HEK293 (cell line): ENCODE data around the gene CAMK1G.

ENCODE experiments used
- KLF16 ChIP-seq: fragments of 450-650 bp; formaldehyde crosslinking; IDR thresholded peaks from 2 replicates; pipeline ENCODE4 v1.5.1; 2017; ENCODE audit warnings: missing biosample characterization, missing genetic modification characterization
- TF ChIP-seq, protein P1 (sequence below): fragments of 450-650 bp; formaldehyde crosslinking; IDR thresholded peaks from 2 replicates; pipeline ENCODE4 v1.5.1; 2017; ENCODE audit warnings: missing biosample characterization, missing genetic modification characterization

DNA sequence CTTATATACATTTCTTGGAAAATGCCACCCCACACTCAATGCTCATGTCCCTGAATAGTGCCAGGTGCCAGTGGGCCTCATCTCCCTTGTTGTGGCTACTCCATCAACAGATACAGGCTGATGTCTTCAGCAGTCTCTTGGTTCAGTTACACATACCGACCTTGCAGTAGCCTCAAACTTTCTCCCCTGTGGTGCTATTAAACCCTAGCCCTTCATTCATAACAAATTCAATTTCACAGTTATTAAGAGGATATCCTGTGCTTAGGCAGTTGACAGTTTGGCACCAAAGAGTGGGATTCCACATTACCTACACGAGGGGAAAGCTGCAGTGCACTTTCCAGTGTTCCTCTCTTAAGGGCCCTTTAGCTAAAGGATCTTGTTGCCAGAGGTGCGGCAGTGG is 35.9 kb upstream of the CAMK1G start:
- TF ChIP-seq, protein P1, sequence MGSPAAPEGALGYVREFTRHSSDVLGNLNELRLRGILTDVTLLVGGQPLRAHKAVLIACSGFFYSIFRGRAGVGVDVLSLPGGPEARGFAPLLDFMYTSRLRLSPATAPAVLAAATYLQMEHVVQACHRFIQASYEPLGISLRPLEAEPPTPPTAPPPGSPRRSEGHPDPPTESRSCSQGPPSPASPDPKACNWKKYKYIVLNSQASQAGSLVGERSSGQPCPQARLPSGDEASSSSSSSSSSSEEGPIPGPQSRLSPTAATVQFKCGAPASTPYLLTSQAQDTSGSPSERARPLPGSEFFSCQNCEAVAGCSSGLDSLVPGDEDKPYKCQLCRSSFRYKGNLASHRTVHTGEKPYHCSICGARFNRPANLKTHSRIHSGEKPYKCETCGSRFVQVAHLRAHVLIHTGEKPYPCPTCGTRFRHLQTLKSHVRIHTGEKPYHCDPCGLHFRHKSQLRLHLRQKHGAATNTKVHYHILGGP (tag by site-specific recombination): no peak
- no peak for TF ChIP-seq KLF16 (tag by site-specific recombination)
